ENCODE data around the gene TAP1. TPM values are rescaled to one million over a fixed set of nuclear protein-coding genes. Genes with fewer than 3 reads are reported as not detected.

Gene TAP1
- total RNA-seq, 1 experiment from 2014 or later, result 12.1 TPM

DNA sequence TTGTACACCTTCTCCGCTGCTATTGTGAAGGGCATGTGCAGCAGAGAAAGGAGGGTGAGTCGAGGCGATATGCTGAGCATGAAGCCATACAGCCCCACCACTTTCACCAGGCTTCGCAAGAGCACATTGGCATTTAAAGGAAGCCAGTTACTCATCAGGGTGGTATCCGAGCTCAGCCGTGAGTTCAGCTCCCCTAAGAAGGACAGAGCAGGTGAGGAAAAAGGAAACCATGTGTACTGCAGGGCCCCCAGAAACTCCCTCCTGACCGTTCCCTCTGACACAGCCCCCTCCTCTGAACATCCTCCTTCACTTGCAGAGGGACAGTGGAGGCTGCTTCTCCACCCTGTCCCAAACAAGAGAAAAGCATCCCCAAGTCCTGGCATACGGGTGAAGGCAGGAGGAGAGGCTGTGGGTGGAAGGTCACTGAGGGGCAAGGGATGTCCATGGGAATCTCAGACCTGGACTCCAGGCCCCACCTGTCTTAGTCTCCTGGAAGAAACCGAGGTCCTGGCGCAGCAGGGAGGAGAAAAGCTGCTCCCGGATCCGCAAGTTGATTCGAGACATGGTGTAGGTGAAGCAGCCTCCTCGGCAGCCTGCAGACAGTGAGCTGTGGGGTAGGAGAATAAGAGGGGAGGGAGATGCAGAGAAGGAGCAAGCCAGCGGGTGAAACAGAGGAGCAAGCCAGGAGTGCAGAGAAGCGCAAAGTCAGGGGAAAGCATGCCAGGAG, 18.2 kb downstream of the TAP1 start:
- Histone ChIP-seq H3K23ac (ENCODE audit: insufficient read length, low read depth, low read length) (no peak overlapping the region), H3K27ac (ENCODE audit: insufficient read length, low read depth, low read length) (no peak overlapping the region), H3K14ac (ENCODE audit: insufficient read depth, low read length) (no peak overlapping the region), H2BK120ac (ENCODE audit: low read depth, low read length, poor library complexity, severe bottlenecking) (no peak overlapping the region), H3K56ac (ENCODE audit: insufficient read length, low read depth, low read length) (no peak overlapping the region), H2BK5ac (ENCODE audit: insufficient read length, low read length) (no peak overlapping the region), H3K9ac (ENCODE audit: extremely low read depth, insufficient read length, low read length) (no peak overlapping the region), H2BK12ac (ENCODE audit: insufficient read length, low read depth, low read length) (no peak overlapping the region), H3K23me2 (ENCODE audit: insufficient read length, low read depth, low read length, poor library complexity, severe bottlenecking) (peaks cover 6% of the 10 kb centered on the region), H3K79me1 (ENCODE audit: insufficient read depth, low read depth, low read length, poor library complexity, severe bottlenecking) (no peaks in the 10 kb centered on the region), H4K8ac (replicated peaks; ENCODE audit: insufficient read length, low read depth, low read length) (no peak overlapping the region), H4K91ac (ENCODE audit: insufficient read length, low read depth, low read length) (no peak overlapping the region), H3K9me3 (ENCODE audit: control insufficient read depth, low read depth, low read length) (no peaks in the 10 kb centered on the region), H2BK20ac (ENCODE audit: low read depth, low read length, poor library complexity, severe bottlenecking) (no peak overlapping the region), H2AFZ (ENCODE audit: low read length) (no peak overlapping the region), H2AK5ac (ENCODE audit: insufficient read length, low read length) (no peak overlapping the region), H3K27me3 (ENCODE audit: insufficient read depth, low read length) (no peaks in the 10 kb centered on the region), H3K18ac (ENCODE audit: insufficient read length, low read depth, low read length) (no peak overlapping the region), H3K4ac (ENCODE audit: low read depth, low read length) (no peak overlapping the region), H3K79me2 (ENCODE audit: insufficient read depth, low read length) (no peaks in the 10 kb centered on the region), H4K20me1 (ENCODE audit: control insufficient read depth, insufficient read depth, insufficient read length) (no peaks in the 10 kb centered on the region), H4K5ac (ENCODE audit: insufficient read length, low read depth, low read length) (no peak overlapping the region), H2BK15ac (ENCODE audit: low read depth, low read length) (no peak overlapping the region), H3K4me2 (ENCODE audit: insufficient read depth, insufficient read length, low read length) (no peak overlapping the region), H3T11ph (ENCODE audit: low read length) (no peak overlapping the region), H3K4me1 (ENCODE audit: insufficient read depth, low read length) (peaks cover 4% of the 10 kb centered on the region; the same call in 1 of the 2 replicates)
- no CpG with 5 or more reads among the region's 16 CpGs for WGBS (ENCODE audit: extremely low coverage, insufficient read length, low lambda C conversion rate)
- Mint-ChIP-seq H3K4me3 (no peak overlapping the region), H3K27ac (no peak overlapping the region; a peak in 1 of 7 replicates), H3K9me3 (no peaks in the 10 kb centered on the region), H3K36me3 (ENCODE audit: insufficient read depth in 1 of 3, low read depth in 3 of 3) (peaks cover 2 to 6% (median 5%) of the 10 kb centered on the region in 3 experiments; a peak in 6 of 7 replicates), H3K4me1 (peaks cover 5 to 18% of the 10 kb centered on the region in 2 experiments), H3K27me3 (ENCODE audit: low read depth) (peaks cover 4% of the 10 kb centered on the region)
- TF ChIP-seq, protein P1, sequence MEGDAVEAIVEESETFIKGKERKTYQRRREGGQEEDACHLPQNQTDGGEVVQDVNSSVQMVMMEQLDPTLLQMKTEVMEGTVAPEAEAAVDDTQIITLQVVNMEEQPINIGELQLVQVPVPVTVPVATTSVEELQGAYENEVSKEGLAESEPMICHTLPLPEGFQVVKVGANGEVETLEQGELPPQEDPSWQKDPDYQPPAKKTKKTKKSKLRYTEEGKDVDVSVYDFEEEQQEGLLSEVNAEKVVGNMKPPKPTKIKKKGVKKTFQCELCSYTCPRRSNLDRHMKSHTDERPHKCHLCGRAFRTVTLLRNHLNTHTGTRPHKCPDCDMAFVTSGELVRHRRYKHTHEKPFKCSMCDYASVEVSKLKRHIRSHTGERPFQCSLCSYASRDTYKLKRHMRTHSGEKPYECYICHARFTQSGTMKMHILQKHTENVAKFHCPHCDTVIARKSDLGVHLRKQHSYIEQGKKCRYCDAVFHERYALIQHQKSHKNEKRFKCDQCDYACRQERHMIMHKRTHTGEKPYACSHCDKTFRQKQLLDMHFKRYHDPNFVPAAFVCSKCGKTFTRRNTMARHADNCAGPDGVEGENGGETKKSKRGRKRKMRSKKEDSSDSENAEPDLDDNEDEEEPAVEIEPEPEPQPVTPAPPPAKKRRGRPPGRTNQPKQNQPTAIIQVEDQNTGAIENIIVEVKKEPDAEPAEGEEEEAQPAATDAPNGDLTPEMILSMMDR (conservative IDR thresholded peaks at IDR 0.05), result no peak
- no peak for DNase-seq
